Mesenchymal stem cell (in vitro differentiated cells and primary cell): ENCODE data around the gene C2orf80.

ENCODE experiments used
- DNase-seq: peaks from one replicate; pipeline ENCODE4 v3.0.0-alpha.2; 2013
- H2AFZ ChIP-seq: one replicate; pipeline ENCODE4 v1.6.1; 2013; ENCODE audit warnings: low read depth, mild to moderate bottlenecking, control low read depth, inconsistent platforms, low read length, moderate library complexity
- H2AK5ac ChIP-seq: 2 replicates; pipeline ENCODE4 v1.6.1; 2013; ENCODE audit warnings: low read length, moderate library complexity, mild to moderate bottlenecking, inconsistent platforms; ENCODE audit not compliant: severe bottlenecking
- H2BK120ac ChIP-seq: one replicate; pipeline ENCODE4 v1.6.1; 2013; ENCODE audit warnings: low read depth, mild to moderate bottlenecking, inconsistent platforms, low read length, moderate library complexity
- H2BK12ac ChIP-seq, 2 experiments: one replicate each; pipeline ENCODE4 v1.6.1; 2013; ENCODE audit warnings: inconsistent platforms in 2 of 2, low read length in 2 of 2, mild to moderate bottlenecking in 2 of 2, moderate library complexity in 2 of 2, control low read depth in 1 of 2
- H2BK15ac ChIP-seq: one replicate; pipeline ENCODE4 v1.6.1; 2013; ENCODE audit warnings: mild to moderate bottlenecking, low read depth, inconsistent platforms; ENCODE audit not compliant: poor library complexity, severe bottlenecking
- H2BK5ac ChIP-seq: 2 replicates; pipeline ENCODE4 v1.6.1; 2013; ENCODE audit warnings: low read depth, mild to moderate bottlenecking, low read length, control low read depth, inconsistent platforms; ENCODE audit not compliant: poor library complexity, severe bottlenecking
- H3K14ac ChIP-seq, 2 experiments: one replicate each; pipeline ENCODE4 v1.6.1; 2013; ENCODE audit warnings: inconsistent platforms in 2 of 2, low read length in 2 of 2, control low read depth in 1 of 2, mild to moderate bottlenecking in 1 of 2, moderate library complexity in 1 of 2
- H3K18ac ChIP-seq, 2 experiments: one replicate each; pipeline ENCODE4 v1.6.1; 2013; ENCODE audit warnings: inconsistent platforms in 2 of 2, low read length in 2 of 2, control low read depth in 1 of 2, low read depth in 1 of 2, mild to moderate bottlenecking in 1 of 2
- H3K23ac ChIP-seq, 2 experiments: one replicate each; pipeline ENCODE4 v1.6.1; 2013; ENCODE audit warnings: inconsistent platforms in 2 of 2, low read length in 2 of 2, mild to moderate bottlenecking in 2 of 2, moderate library complexity in 2 of 2, control low read depth in 1 of 2
- H3K27ac ChIP-seq: 2 replicates; pipeline ENCODE4 v1.5.1; 2013; ENCODE audit warnings: mild to moderate bottlenecking, moderate library complexity, low read length, control low read depth, inconsistent platforms; ENCODE audit not compliant: poor library complexity, severe bottlenecking
- H3K27me3 ChIP-seq, 2 experiments: 2 replicates each; pipeline versions ENCODE4 v1.6.1 to v1.7.0; 2013; ENCODE audit warnings: low read length in 2 of 2, mild to moderate bottlenecking in 2 of 2, moderate library complexity in 2 of 2, control low read depth in 1 of 2, inconsistent platforms in 1 of 2; ENCODE audit not compliant: control insufficient read depth in 1 of 2, insufficient read depth in 1 of 2
- H3K36me3 ChIP-seq, 2 experiments: 2 replicates each; pipeline versions ENCODE4 v1.6.1 to v1.7.0; 2013; ENCODE audit warnings: low read length in 2 of 2, control low read depth in 1 of 2, inconsistent platforms in 1 of 2, low read depth in 1 of 2, mild to moderate bottlenecking in 1 of 2; ENCODE audit not compliant: insufficient read depth in 2 of 2, control insufficient read depth in 1 of 2
- H3K4ac ChIP-seq, 2 experiments: one replicate each; pipeline ENCODE4 v1.6.1; 2013; ENCODE audit warnings: inconsistent platforms in 2 of 2, low read length in 2 of 2, mild to moderate bottlenecking in 2 of 2, moderate library complexity in 2 of 2, control low read depth in 1 of 2, low read depth in 1 of 2
- H3K4me1 ChIP-seq: 2 replicates; pipeline ENCODE4 v1.6.1; 2013; ENCODE audit warnings: low read depth, low read length, control low read depth; ENCODE audit not compliant: control insufficient read depth, insufficient read depth
- H3K4me2 ChIP-seq: 2 replicates; pipeline ENCODE4 v1.6.1; 2013; ENCODE audit warnings: low read length, mild to moderate bottlenecking, inconsistent platforms; ENCODE audit not compliant: poor library complexity, severe bottlenecking
- H3K4me3 ChIP-seq, 2 experiments: 2 replicates each; pipeline versions ENCODE4 v1.5.1 to v1.7.0; 2013; ENCODE audit warnings: low read length in 2 of 2, mild to moderate bottlenecking in 2 of 2, control low read depth in 1 of 2, low read depth in 1 of 2; ENCODE audit not compliant: insufficient read depth in 1 of 2
- H3K79me1 ChIP-seq: replicated peaks from 2 replicates; pipeline ENCODE4 v1.6.1; 2013; ENCODE audit warnings: mild to moderate bottlenecking, control low read depth, low read length, inconsistent platforms; ENCODE audit not compliant: poor library complexity, severe bottlenecking
- H3K9ac ChIP-seq: 2 replicates; pipeline ENCODE4 v1.7.0; 2013; ENCODE audit warnings: mild to moderate bottlenecking, low read length, moderate library complexity
- H3K9me3 ChIP-seq: 2 replicates; pipeline ENCODE4 v1.7.0; 2013; ENCODE audit warnings: mild to moderate bottlenecking, low read length; ENCODE audit not compliant: control insufficient read depth
- H4K8ac ChIP-seq: one replicate; pipeline ENCODE4 v1.6.1; 2013; ENCODE audit warnings: inconsistent platforms, mild to moderate bottlenecking, low read length, moderate library complexity
- H4K91ac ChIP-seq: one replicate; pipeline ENCODE4 v1.6.1; 2013; ENCODE audit warnings: mild to moderate bottlenecking, low read length, inconsistent platforms
- WGBS: methylation state at CpG from one replicate; pipeline ENCODE4 v1.1.7; 2013; ENCODE audit warnings: mixed read lengths; 5-methylcytosine and 5-hydroxymethylcytosine counted together

The C2orf80 gene

GRCh38 chr2:208210688-208211451 lies 21.0 kb upstream of the C2orf80 start:
- no peak overlapping the region for H3K27ac ChIP-seq
- no peak overlapping the region for H4K8ac ChIP-seq
- no peak overlapping the region for H3K9ac ChIP-seq
- no peaks in the 10 kb centered on the region for H3K27me3 ChIP-seq
- H3K23ac ChIP-seq = no peak overlapping the region
- H2BK15ac ChIP-seq = no peak overlapping the region
- H3K79me1 ChIP-seq = no peaks in the 10 kb centered on the region
- no peak overlapping the region for H2BK5ac ChIP-seq
- no peak overlapping the region for H2AFZ ChIP-seq
- H3K18ac ChIP-seq = no peak overlapping the region
- H3K36me3 ChIP-seq = no peaks in the 10 kb centered on the region
- H3K4me1 ChIP-seq = peaks cover 1% of the 10 kb centered on the region
- H3K4ac ChIP-seq = no peak overlapping the region
- no peaks in the 10 kb centered on the region for H3K9me3 ChIP-seq
- H3K4me2 ChIP-seq = no peak overlapping the region
- no peak overlapping the region for H4K91ac ChIP-seq
- H2BK120ac ChIP-seq = no peak overlapping the region
- DNase-seq = no peak
- no peak overlapping the region for H2BK12ac ChIP-seq
- no peak overlapping the region for H3K14ac ChIP-seq
- H3K4me3 ChIP-seq = no peak overlapping the region
- WGBS = 88% methylated on average over 9 of the region's 9 CpGs
- no peak overlapping the region for H2AK5ac ChIP-seq

- H2BK12ac ChIP-seq = no peak overlapping the region
- H2BK5ac ChIP-seq = no peak overlapping the region
- 87% methylated on average over 7 of the region's 9 CpGs for WGBS
- H4K91ac ChIP-seq = no peak overlapping the region
- H2BK15ac ChIP-seq = no peak overlapping the region
- H3K4me2 ChIP-seq = no peak overlapping the region
- H2BK120ac ChIP-seq = no peak overlapping the region
- H3K79me1 ChIP-seq = no peaks in the 10 kb centered on the region
- H3K4me3 ChIP-seq = no peak overlapping the region
- no peak overlapping the region for H3K4ac ChIP-seq
- no peak overlapping the region for H3K18ac ChIP-seq
- no peak overlapping the region for H4K8ac ChIP-seq
- H3K9ac ChIP-seq = no peak overlapping the region
- H3K4me1 ChIP-seq = no peaks in the 10 kb centered on the region
- no peaks in the 10 kb centered on the region for H3K36me3 ChIP-seq
- H3K23ac ChIP-seq = no peak overlapping the region
- H3K27ac ChIP-seq = no peak overlapping the region
- no peaks in the 10 kb centered on the region for H3K9me3 ChIP-seq
- no peaks in the 10 kb centered on the region for H3K27me3 ChIP-seq
- H2AFZ ChIP-seq = no peak overlapping the region
- no peak overlapping the region for H2AK5ac ChIP-seq
- DNase-seq = no peak
- H3K14ac ChIP-seq = no peak overlapping the region
Observed at GRCh38 chr2:208208335-208209085, 18.7 kb upstream of the C2orf80 start.

- Histone ChIP-seq H3K27ac (no peak overlapping the region), H3K4me2 (no peak overlapping the region), H3K79me1 (no peaks in the 10 kb centered on the region), H2BK120ac (no peak overlapping the region), H2BK5ac (no peak overlapping the region), H3K9ac (no peak overlapping the region), H2AK5ac (no peak overlapping the region), H3K23ac (no peak overlapping the region), H3K18ac (no peak overlapping the region), H4K91ac (no peak overlapping the region), H3K14ac (no peak overlapping the region), H3K4me1 (no peaks in the 10 kb centered on the region), H4K8ac (no peak overlapping the region), H3K4me3 (no peak overlapping the region), H2AFZ (no peak overlapping the region), H2BK12ac (no peak overlapping the region), H3K9me3 (no peaks in the 10 kb centered on the region), H3K27me3 (no peaks in the 10 kb centered on the region), H3K4ac (no peak overlapping the region), H3K36me3 (no peaks in the 10 kb centered on the region), H2BK15ac (no peak overlapping the region)
- DNase-seq = no peak
- 89% methylated on average over 3 of the region's 3 CpGs for WGBS
Observed at GRCh38 chr2:208207769-208208168, 17.9 kb upstream of the C2orf80 start.

- no peaks in the 10 kb centered on the region for H3K36me3 ChIP-seq
- H4K91ac ChIP-seq = no peak overlapping the region
- no peak overlapping the region for H3K4ac ChIP-seq
- no peak overlapping the region for H3K18ac ChIP-seq
- no peak overlapping the region for H3K4me2 ChIP-seq
- WGBS = 87% methylated on average over 4 of the region's 5 CpGs
- DNase-seq = no peak
- H3K14ac ChIP-seq = no peak overlapping the region
- no peak overlapping the region for H2AFZ ChIP-seq
- H2BK15ac ChIP-seq = no peak overlapping the region
- H3K4me1 ChIP-seq = no peaks in the 10 kb centered on the region
- no peak overlapping the region for H3K27ac ChIP-seq
- no peak overlapping the region for H2AK5ac ChIP-seq
- no peaks in the 10 kb centered on the region for H3K79me1 ChIP-seq
- no peak overlapping the region for H2BK12ac ChIP-seq
- H2BK120ac ChIP-seq = no peak overlapping the region
- no peak overlapping the region for H4K8ac ChIP-seq
- no peak overlapping the region for H2BK5ac ChIP-seq
- no peaks in the 10 kb centered on the region for H3K27me3 ChIP-seq
- H3K4me3 ChIP-seq = no peak overlapping the region
- H3K23ac ChIP-seq = no peak overlapping the region
- H3K9ac ChIP-seq = no peak overlapping the region
- H3K9me3 ChIP-seq = no peaks in the 10 kb centered on the region
Observed at GRCh38 chr2:208204166-208204565, 14.3 kb upstream of the C2orf80 start.
